AG04450 (cell line): ENCODE data around the gene KCTD3. TPM values are rescaled to one million over a fixed set of nuclear protein-coding genes. Genes with fewer than 3 reads are reported as not detected.

Experiments used
- CTCF ChIA-PET: fragments of 300-600, 350-600 bp; formaldehyde crosslinking; extraction: SDS; loops from one replicate; lab custom pipeline; 2022; ENCODE audit warnings: antibody characterized with exemption, inconsistent platforms; lab: Charles Lee
- POLR2A ChIA-PET: fragments of 350-600 bp; formaldehyde crosslinking; extraction: SDS; loops from one replicate; lab custom pipeline; 2021; ENCODE audit warnings: antibody characterized with exemption, inconsistent platforms; lab: Yijun Ruan, JAX
- DNase-seq: peaks from one replicate; pipeline ENCODE4 v3.0.0-alpha.2; 2011; ENCODE audit warnings: low read depth, low spot score
- H3K27ac ChIP-seq: one replicate; pipeline ENCODE4 v1.5.1; 2012; ENCODE audit warnings: low read depth, low read length, control low read depth
- H3K27me3 ChIP-seq: one replicate; pipeline ENCODE4 v1.6.0; 2012; ENCODE audit warnings: low read length; ENCODE audit not compliant: control insufficient read depth, insufficient read depth
- H3K4me3 ChIP-seq: 2 replicates; pipeline ENCODE4 v1.5.1; 2011; ENCODE audit warnings: mild to moderate bottlenecking, low read depth, low read length, control low read depth
- H3K9me3 ChIP-seq: 2 replicates; pipeline ENCODE4 v1.5.1; 2012; ENCODE audit warnings: low read length; ENCODE audit not compliant: control insufficient read depth, insufficient read depth
- polyA plus RNA-seq: library from polyadenylated mRNA; depleted of rRNA; stranded (reverse); fragments of >200 nt; gene quantifications from 2 replicates; pipeline ENCODE4 v1.2.3, GENCODE V29; 2011
- TF ChIP-seq, protein P1 (sequence below): IDR thresholded peaks from 2 replicates; pipeline ENCODE4 v1.5.1; 2011; ENCODE audit warnings: low read depth, low read length, control low read depth, inconsistent platforms

The KCTD3 gene
- polyA plus RNA-seq, 1 experiment = 85.0 TPM

GRCh38 chr1:215547011-215547410, 20.1 kb upstream of the KCTD3 start:
- ChIA-PET CTCF (no interaction called here), POLR2A (no interaction called here)
- Histone ChIP-seq H3K4me3 (no peak overlapping the region), H3K9me3 (no peaks in the 10 kb centered on the region; the same call in 1 of the 2 replicates), H3K27ac (no peak overlapping the region), H3K27me3 (no peaks in the 10 kb centered on the region)
- no peak for DNase-seq
- TF ChIP-seq, protein P1, sequence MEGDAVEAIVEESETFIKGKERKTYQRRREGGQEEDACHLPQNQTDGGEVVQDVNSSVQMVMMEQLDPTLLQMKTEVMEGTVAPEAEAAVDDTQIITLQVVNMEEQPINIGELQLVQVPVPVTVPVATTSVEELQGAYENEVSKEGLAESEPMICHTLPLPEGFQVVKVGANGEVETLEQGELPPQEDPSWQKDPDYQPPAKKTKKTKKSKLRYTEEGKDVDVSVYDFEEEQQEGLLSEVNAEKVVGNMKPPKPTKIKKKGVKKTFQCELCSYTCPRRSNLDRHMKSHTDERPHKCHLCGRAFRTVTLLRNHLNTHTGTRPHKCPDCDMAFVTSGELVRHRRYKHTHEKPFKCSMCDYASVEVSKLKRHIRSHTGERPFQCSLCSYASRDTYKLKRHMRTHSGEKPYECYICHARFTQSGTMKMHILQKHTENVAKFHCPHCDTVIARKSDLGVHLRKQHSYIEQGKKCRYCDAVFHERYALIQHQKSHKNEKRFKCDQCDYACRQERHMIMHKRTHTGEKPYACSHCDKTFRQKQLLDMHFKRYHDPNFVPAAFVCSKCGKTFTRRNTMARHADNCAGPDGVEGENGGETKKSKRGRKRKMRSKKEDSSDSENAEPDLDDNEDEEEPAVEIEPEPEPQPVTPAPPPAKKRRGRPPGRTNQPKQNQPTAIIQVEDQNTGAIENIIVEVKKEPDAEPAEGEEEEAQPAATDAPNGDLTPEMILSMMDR = no peak

DNA sequence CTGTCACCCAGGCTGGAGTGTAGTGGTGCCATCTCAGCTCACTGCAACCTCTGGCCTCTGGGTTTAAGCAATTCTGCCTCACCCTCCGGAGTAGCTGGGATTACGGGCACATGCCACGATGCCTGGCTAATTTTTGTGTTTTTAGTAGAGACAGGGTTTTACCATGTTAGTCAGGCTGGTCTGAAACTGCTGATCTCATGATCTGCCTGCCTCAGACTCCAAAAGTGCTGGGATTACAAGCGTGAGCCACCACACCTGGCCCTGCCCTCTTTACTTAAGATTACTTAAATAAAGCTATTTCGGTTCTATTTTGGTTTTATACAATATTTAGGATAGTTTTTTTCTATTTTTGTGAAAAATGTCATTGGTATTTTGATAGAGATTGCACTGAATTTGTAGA, 15.3 kb upstream of the KCTD3 start:
- DNase-seq = no peak
- Histone ChIP-seq H3K27ac (no peak overlapping the region), H3K4me3 (no peak overlapping the region), H3K27me3 (no peaks in the 10 kb centered on the region), H3K9me3 (no peaks in the 10 kb centered on the region)
- ChIA-PET CTCF (no interaction called here), POLR2A (no interaction called here)
- TF ChIP-seq, protein P1 = no peak

DNA sequence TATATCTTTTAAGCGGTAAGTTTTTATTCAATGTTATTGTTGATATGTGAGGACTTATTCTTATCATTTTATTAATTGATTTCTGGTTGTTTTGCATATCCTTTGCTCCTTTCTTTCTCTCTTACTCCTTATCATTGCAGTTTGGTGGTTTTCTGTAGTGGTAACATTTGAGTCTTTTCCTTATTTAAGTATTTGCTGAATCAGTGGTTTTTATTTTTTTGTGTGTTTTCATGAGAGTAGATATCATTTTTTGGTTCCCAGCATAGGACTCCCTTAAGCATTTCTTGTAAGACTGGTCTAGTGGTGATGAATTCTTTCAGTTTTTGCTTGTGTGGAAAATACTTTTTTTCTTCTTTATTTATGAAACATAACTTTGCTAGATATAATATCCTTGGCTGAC, 12.2 kb upstream of the KCTD3 start:
- ChIA-PET POLR2A (no interaction called here), CTCF (no interaction called here)
- TF ChIP-seq, protein P1 = no peak
- DNase-seq = no peak
- no peaks in the 10 kb centered on the region for H3K9me3 ChIP-seq
- H3K27ac ChIP-seq = no peak overlapping the region
- no peak overlapping the region for H3K4me3 ChIP-seq
- no peaks in the 10 kb centered on the region for H3K27me3 ChIP-seq

- H3K4me3 ChIP-seq = no peak overlapping the region
- no peak for DNase-seq
- H3K9me3 ChIP-seq = no peaks in the 10 kb centered on the region
- ChIA-PET POLR2A (no interaction called here), CTCF (no interaction called here)
- TF ChIP-seq, protein P1 = no peak
- no peak overlapping the region for H3K27ac ChIP-seq
- H3K27me3 ChIP-seq = no peaks in the 10 kb centered on the region
These were observed 11.6 kb upstream of the KCTD3 start for GRCh38 chr1:215555531-215555930.

GRCh38 chr1:215556996-215557395, 10.1 kb upstream of the KCTD3 start:
- DNase-seq = no peak
- POLR2A ChIA-PET = no interaction called here
- TF ChIP-seq, protein P1 = no peak
- H3K27me3 ChIP-seq = no peaks in the 10 kb centered on the region
- no peak overlapping the region for H3K4me3 ChIP-seq
- H3K27ac ChIP-seq = no peak overlapping the region
- CTCF ChIA-PET = no interaction called here
- no peaks in the 10 kb centered on the region for H3K9me3 ChIP-seq
